Stimulated activated CD8-positive, alpha-beta memory T cell treated with anti-CD3 and anti-CD28 coated beads, Interleukin-12 subunit alpha, Interleukin-12 subunit beta, amount 100 ng/mL, for 24 hours (primary cell): ENCODE data around the gene ADGRB3.

Experiments used
- DNase-seq: peaks from one replicate; pipeline ENCODE4 v3.0.0-alpha.2; 2020; ENCODE audit errors: extremely low read depth

ADGRB3 gene

GRCh38 chr6:69026715-69027114, 391.6 kb downstream of the ADGRB3 start:
- DNase-seq: no peak

- no peak for DNase-seq
Observed at GRCh38 chr6:69027861-69028260, 392.8 kb downstream of the ADGRB3 start.

GRCh38 chr6:69038841-69039240, 403.8 kb downstream of the ADGRB3 start:
- no peak for DNase-seq

GRCh38 chr6:69042297-69042696, 407.2 kb downstream of the ADGRB3 start:
- no peak for DNase-seq

- no peak for DNase-seq
Observed at GRCh38 chr6:69044534-69044933, 409.5 kb downstream of the ADGRB3 start.

- no peak for DNase-seq
Observed at GRCh38 chr6:69059413-69059812, 424.3 kb downstream of the ADGRB3 start.

GRCh38 chr6:69061066-69061465, 426.0 kb downstream of the ADGRB3 start:
- DNase-seq: no peak

GRCh38 chr6:69063401-69063800, 428.3 kb downstream of the ADGRB3 start:
- DNase-seq: no peak

- no peak for DNase-seq
Observed at GRCh38 chr6:69064226-69064625, 429.1 kb downstream of the ADGRB3 start.

GRCh38 chr6:69069881-69070280, 434.8 kb downstream of the ADGRB3 start:
- no peak for DNase-seq

GRCh38 chr6:69072796-69073195, 437.7 kb downstream of the ADGRB3 start:
- DNase-seq: no peak

- DNase-seq: no peak
Observed at GRCh38 chr6:69084746-69085335, 449.8 kb downstream of the ADGRB3 start.

GRCh38 chr6:69086689-69087088, 451.6 kb downstream of the ADGRB3 start:
- no peak for DNase-seq

GRCh38 chr6:69089539-69089938, 454.5 kb downstream of the ADGRB3 start:
- no peak for DNase-seq

- DNase-seq: no peak
Observed at GRCh38 chr6:69090132-69090531, 455.1 kb downstream of the ADGRB3 start.

GRCh38 chr6:69096681-69097080, 461.6 kb downstream of the ADGRB3 start:
- DNase-seq: no peak

- DNase-seq: no peak
Observed at GRCh38 chr6:69097948-69098347, 462.9 kb downstream of the ADGRB3 start.

- DNase-seq: no peak
Observed at GRCh38 chr6:69098910-69099309, 463.8 kb downstream of the ADGRB3 start.

GRCh38 chr6:69100772-69101171, 465.7 kb downstream of the ADGRB3 start:
- DNase-seq: no peak

GRCh38 chr6:69102416-69102815, 467.3 kb downstream of the ADGRB3 start:
- no peak for DNase-seq

- no peak for DNase-seq
Observed at GRCh38 chr6:69105288-69105687, 470.2 kb downstream of the ADGRB3 start.

- no peak for DNase-seq
Observed at GRCh38 chr6:69106511-69106910, 471.4 kb downstream of the ADGRB3 start.

GRCh38 chr6:69111301-69111700, 476.2 kb downstream of the ADGRB3 start:
- no peak for DNase-seq

GRCh38 chr6:69116658-69117057, 481.6 kb downstream of the ADGRB3 start:
- no peak for DNase-seq
